Endothelial cell (in vitro differentiated cells): ENCODE results near the gene DSG2. TPM values are rescaled to one million over a fixed set of nuclear protein-coding genes. Genes with fewer than 3 reads are reported as not detected.

Experiments used
- DNase-seq: peaks from one replicate; pipeline ENCODE4 v3.0.0; 2021; ENCODE audit warnings: low spot score
- H3K27ac Mint-ChIP-seq: one replicate; pipeline ENCODE4 v1.8.0; 2021; ENCODE audit warnings: mixed read lengths, inconsistent platforms; ENCODE audit not compliant: unreplicated experiment
- H3K27me3 Mint-ChIP-seq: one replicate; pipeline ENCODE4 v1.8.0; 2021; ENCODE audit warnings: mild to moderate bottlenecking, moderate library complexity, mixed read lengths, inconsistent platforms; ENCODE audit not compliant: unreplicated experiment
- H3K36me3 Mint-ChIP-seq: one replicate; pipeline ENCODE4 v1.8.0; 2021; ENCODE audit warnings: mild to moderate bottlenecking, low read depth, mixed read lengths, inconsistent platforms; ENCODE audit not compliant: unreplicated experiment
- H3K4me1 Mint-ChIP-seq: one replicate; pipeline ENCODE4 v1.8.0; 2021; ENCODE audit warnings: mild to moderate bottlenecking, mixed read lengths, inconsistent platforms; ENCODE audit not compliant: unreplicated experiment
- H3K4me3 Mint-ChIP-seq: one replicate; pipeline ENCODE4 v1.8.0; 2021; ENCODE audit warnings: mild to moderate bottlenecking, mixed read lengths, inconsistent platforms; ENCODE audit not compliant: unreplicated experiment
- H3K9me3 Mint-ChIP-seq: one replicate; pipeline ENCODE4 v1.8.0; 2021; ENCODE audit warnings: mixed read lengths, inconsistent platforms; ENCODE audit not compliant: unreplicated experiment
- total RNA-seq: library from RNA; stranded (reverse); fragmentation: NEBNext Ultra II Directional; extraction: Animal tissue kit (Norgen Biotek cat#: 25700); gene quantifications from one replicate; pipeline ENCODE4 v1.2.1, GENCODE V29; 2021; ENCODE audit not compliant: unreplicated experiment
- TF ChIP-seq, protein P1 (sequence below): fragments of 200-600 bp; sonication (generic); IDR thresholded peaks from one replicate; pipeline ENCODE4 v1.5.0; 2021; ENCODE audit warnings: antibody characterized with exemption; ENCODE audit not compliant: unreplicated experiment

DSG2 gene
- total RNA-seq, 1 donor from 2014 or later: 60.5 TPM

DNA sequence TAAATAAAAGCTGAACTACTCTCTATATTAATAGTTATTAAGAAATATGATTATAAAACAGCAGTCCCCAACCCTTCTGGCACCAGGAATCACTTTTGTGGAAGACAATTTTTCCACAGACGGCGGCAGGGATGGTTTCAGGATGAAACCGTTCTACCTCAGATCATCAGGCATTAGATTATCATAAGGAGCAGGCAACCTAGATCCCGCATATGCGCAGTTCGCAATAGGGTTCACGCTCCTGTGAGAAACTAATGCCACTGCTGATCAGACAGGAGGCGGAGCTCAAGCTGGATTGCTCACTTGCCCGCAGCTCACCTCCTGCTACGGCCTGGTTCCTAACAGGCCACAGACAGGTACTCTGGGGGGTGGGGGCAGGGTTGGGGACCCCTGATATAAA lies 19.3 kb upstream of the DSG2 start:
- Mint-ChIP-seq H3K4me3 (no peak overlapping the region), H3K27me3 (peaks cover 3% of the 10 kb centered on the region), H3K9me3 (no peaks in the 10 kb centered on the region), H3K27ac (no peak overlapping the region), H3K4me1 (no peaks in the 10 kb centered on the region), H3K36me3 (no peaks in the 10 kb centered on the region)
- TF ChIP-seq, protein P1, sequence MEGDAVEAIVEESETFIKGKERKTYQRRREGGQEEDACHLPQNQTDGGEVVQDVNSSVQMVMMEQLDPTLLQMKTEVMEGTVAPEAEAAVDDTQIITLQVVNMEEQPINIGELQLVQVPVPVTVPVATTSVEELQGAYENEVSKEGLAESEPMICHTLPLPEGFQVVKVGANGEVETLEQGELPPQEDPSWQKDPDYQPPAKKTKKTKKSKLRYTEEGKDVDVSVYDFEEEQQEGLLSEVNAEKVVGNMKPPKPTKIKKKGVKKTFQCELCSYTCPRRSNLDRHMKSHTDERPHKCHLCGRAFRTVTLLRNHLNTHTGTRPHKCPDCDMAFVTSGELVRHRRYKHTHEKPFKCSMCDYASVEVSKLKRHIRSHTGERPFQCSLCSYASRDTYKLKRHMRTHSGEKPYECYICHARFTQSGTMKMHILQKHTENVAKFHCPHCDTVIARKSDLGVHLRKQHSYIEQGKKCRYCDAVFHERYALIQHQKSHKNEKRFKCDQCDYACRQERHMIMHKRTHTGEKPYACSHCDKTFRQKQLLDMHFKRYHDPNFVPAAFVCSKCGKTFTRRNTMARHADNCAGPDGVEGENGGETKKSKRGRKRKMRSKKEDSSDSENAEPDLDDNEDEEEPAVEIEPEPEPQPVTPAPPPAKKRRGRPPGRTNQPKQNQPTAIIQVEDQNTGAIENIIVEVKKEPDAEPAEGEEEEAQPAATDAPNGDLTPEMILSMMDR: no peak
- DNase-seq: no peak

DNA sequence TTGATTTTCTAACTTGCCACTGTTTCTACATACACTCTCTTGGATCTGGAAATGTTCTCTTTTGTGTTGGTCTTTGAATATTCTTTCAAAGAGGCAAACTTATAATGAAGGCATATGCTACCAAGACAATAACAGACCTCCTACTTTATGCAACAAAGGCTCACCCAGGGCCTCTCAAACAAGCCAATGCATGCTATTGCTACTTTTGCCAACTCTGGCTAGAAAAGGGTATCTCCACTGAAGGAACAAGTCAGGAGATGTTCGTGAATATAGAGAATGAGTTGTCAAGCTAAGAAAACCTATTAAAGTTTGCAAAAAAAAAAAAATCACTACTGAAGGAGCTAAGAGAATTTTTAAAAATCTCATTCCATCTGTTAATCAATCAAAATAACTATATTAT lies 15.9 kb upstream of the DSG2 start:
- Mint-ChIP-seq H3K9me3 (no peaks in the 10 kb centered on the region), H3K27ac (no peak overlapping the region), H3K36me3 (no peaks in the 10 kb centered on the region), H3K27me3 (peaks cover 3% of the 10 kb centered on the region), H3K4me1 (no peaks in the 10 kb centered on the region), H3K4me3 (no peak overlapping the region)
- TF ChIP-seq, protein P1: no peak
- no peak for DNase-seq

GRCh38 chr18:31483396-31483795 lies 14.6 kb upstream of the DSG2 start:
- Mint-ChIP-seq H3K27me3 (peaks cover 3% of the 10 kb centered on the region), H3K4me1 (no peaks in the 10 kb centered on the region), H3K9me3 (no peaks in the 10 kb centered on the region), H3K27ac (no peak overlapping the region), H3K4me3 (no peak overlapping the region), H3K36me3 (no peaks in the 10 kb centered on the region)
- no peak for DNase-seq
- TF ChIP-seq, protein P1: no peak

GRCh38 chr18:31484461-31484860 lies 13.5 kb upstream of the DSG2 start:
- H3K4me1 Mint-ChIP-seq: no peaks in the 10 kb centered on the region
- peaks cover 3% of the 10 kb centered on the region for H3K27me3 Mint-ChIP-seq
- no peak for DNase-seq
- no peaks in the 10 kb centered on the region for H3K9me3 Mint-ChIP-seq
- no peak overlapping the region for H3K27ac Mint-ChIP-seq
- TF ChIP-seq, protein P1: no peak
- no peak overlapping the region for H3K4me3 Mint-ChIP-seq
- no peaks in the 10 kb centered on the region for H3K36me3 Mint-ChIP-seq

GRCh38 chr18:31486165-31486564 lies 11.8 kb upstream of the DSG2 start:
- Mint-ChIP-seq H3K36me3 (no peaks in the 10 kb centered on the region), H3K4me3 (no peak overlapping the region), H3K27ac (no peak overlapping the region), H3K4me1 (no peaks in the 10 kb centered on the region), H3K9me3 (no peaks in the 10 kb centered on the region), H3K27me3 (peaks cover 3% of the 10 kb centered on the region)
- TF ChIP-seq, protein P1: no peak
- no peak for DNase-seq
